Measurements from ENCODE around the gene SREK1IP1.

Gene SREK1IP1

GRCh38 chr5:64671678-64672077, 96.8 kb downstream of the SREK1IP1 start:
- no peaks in the 10 kb centered on the region for H3K4me1 ChIP-seq (ENCODE audit: control insufficient read depth in 1 of 2, insufficient read depth in 2 of 2, low read length in 2 of 2)
- no peaks in the 10 kb centered on the region for H3K9me3 ChIP-seq (ENCODE audit: insufficient read depth, low read depth, low read length)
- H3K79me1 ChIP-seq (ENCODE audit: low read length) = no peaks in the 10 kb centered on the region
- H2BK120ac ChIP-seq (ENCODE audit: insufficient read depth, low read length, poor library complexity) = no peak overlapping the region
- H2BK5ac ChIP-seq (ENCODE audit: low read depth, low read length, poor library complexity) = no peak overlapping the region
- H2AK5ac ChIP-seq (ENCODE audit: low read length) = no peak overlapping the region
- no peak overlapping the region for H3K4me3 ChIP-seq (ENCODE audit: low read depth, low read length)
- H3K27ac ChIP-seq (ENCODE audit: low read depth, low read length) = no peak overlapping the region
- no peak for DNase-seq
- no peaks in the 10 kb centered on the region for H3K36me3 ChIP-seq (ENCODE audit: control insufficient read depth in 1 of 2, insufficient read depth in 2 of 2, low read length in 2 of 2)
- no peak overlapping the region for H2BK12ac ChIP-seq (ENCODE audit: low read length)
- H4K8ac ChIP-seq (ENCODE audit: low read depth, low read length) = no peak overlapping the region
- no peak overlapping the region for H3K14ac ChIP-seq (ENCODE audit: low read length)
- H3K23ac ChIP-seq (ENCODE audit: low read length) = no peak overlapping the region
- H3K18ac ChIP-seq (ENCODE audit: low read length) = no peak overlapping the region
- no peaks in the 10 kb centered on the region for H3K79me2 ChIP-seq (ENCODE audit: control insufficient read depth, insufficient read depth, low read length, poor library complexity)
- no peak overlapping the region for H4K91ac ChIP-seq (ENCODE audit: low read depth, low read length)
- H3K4ac ChIP-seq (ENCODE audit: low read depth, low read length) = no peak overlapping the region
- H2AFZ ChIP-seq (ENCODE audit: insufficient read depth, low read length, poor library complexity) = no peak overlapping the region
- H3K4me2 ChIP-seq (ENCODE audit: low read length) = no peak overlapping the region
- no CpG with 5 or more reads among the region's 3 CpGs for WGBS (ENCODE audit: extremely low coverage, insufficient coverage, insufficient read length)
- H3K9ac ChIP-seq (ENCODE audit: low read length) = no peak overlapping the region
- H3K27me3 ChIP-seq (ENCODE audit: insufficient read depth, low read length) = no peaks in the 10 kb centered on the region
- no peak overlapping the region for H4K12ac ChIP-seq (ENCODE audit: low read depth, low read length)

GRCh38 chr5:64670277-64670676, 98.2 kb downstream of the SREK1IP1 start:
- no peak for DNase-seq
- no peak overlapping the region for H2BK12ac ChIP-seq (ENCODE audit: low read length)

More at GRCh38 chr5:64670277-64670676, 98.2 kb downstream of the SREK1IP1 start:
- Histone ChIP-seq H2AFZ (ENCODE audit: insufficient read depth, low read length, poor library complexity) (no peak overlapping the region), H2BK120ac (ENCODE audit: insufficient read depth, low read length, poor library complexity) (no peak overlapping the region), H3K18ac (ENCODE audit: low read length) (no peak overlapping the region), H4K8ac (ENCODE audit: low read depth, low read length) (no peak overlapping the region), H2BK5ac (ENCODE audit: low read depth, low read length, poor library complexity) (no peak overlapping the region), H3K23ac (ENCODE audit: low read length) (no peak overlapping the region), H3K9me3 (ENCODE audit: insufficient read depth, low read depth, low read length) (no peaks in the 10 kb centered on the region), H3K79me1 (ENCODE audit: low read length) (no peaks in the 10 kb centered on the region), H3K4ac (ENCODE audit: low read depth, low read length) (no peak overlapping the region), H3K36me3 (ENCODE audit: control insufficient read depth in 1 of 2, insufficient read depth in 2 of 2, low read length in 2 of 2) (no peaks in the 10 kb centered on the region), H3K4me2 (ENCODE audit: low read length) (no peak overlapping the region), H3K14ac (ENCODE audit: low read length) (no peak overlapping the region), H2AK5ac (ENCODE audit: low read length) (no peak overlapping the region), H3K4me3 (ENCODE audit: low read depth, low read length) (no peak overlapping the region), H4K12ac (ENCODE audit: low read depth, low read length) (no peak overlapping the region), H3K9ac (ENCODE audit: low read length) (no peak overlapping the region), H3K79me2 (ENCODE audit: control insufficient read depth, insufficient read depth, low read length, poor library complexity) (no peaks in the 10 kb centered on the region), H4K91ac (ENCODE audit: low read depth, low read length) (no peak overlapping the region), H3K27me3 (ENCODE audit: insufficient read depth, low read length) (no peaks in the 10 kb centered on the region), H3K4me1 (ENCODE audit: control insufficient read depth in 1 of 2, insufficient read depth in 2 of 2, low read length in 2 of 2) (no peaks in the 10 kb centered on the region), H3K27ac (ENCODE audit: low read depth, low read length) (no peak overlapping the region)
- no CpG with 5 or more reads among the region's 1 CpG for WGBS (ENCODE audit: extremely low coverage, insufficient coverage, insufficient read length)

All from trophoblast cell (in vitro differentiated cells and primary cell).